ENCODE results near the gene MTHFS. TPM values are rescaled to one million over a fixed set of nuclear protein-coding genes. Genes with fewer than 3 reads are reported as not detected.

Gene MTHFS
- total RNA-seq, 1 experiment from 2014 or later: 66.7 TPM

GRCh38 chr15:79875213-79875612 is 21.6 kb downstream of the MTHFS start:
- TF ChIP-seq CTCF (IDR thresholded peaks at IDR 0.05; ENCODE audit: unreplicated experiment): no peak
- no TSS peak for BruUV-seq (replicated peaks)
- peaks cover 42% of the 10 kb centered on the region for H3K4me1 Mint-ChIP-seq (ENCODE audit: low read depth, unreplicated experiment)
- intact Hi-C loops (cut with micrococcal nuclease; ENCODE audit: unreplicated experiment): loop anchor here (2.0 kb wide), 1 partner anchor 48 kb away; no protein-coding TSS in a partner anchor
- H3K27ac Mint-ChIP-seq (ENCODE audit: unreplicated experiment): peak overlapping the region; percentile 94
- no peak for DNase-seq
- no peaks in the 10 kb centered on the region for H3K27me3 Mint-ChIP-seq (ENCODE audit: unreplicated experiment)
- H3K36me3 Mint-ChIP-seq (ENCODE audit: insufficient read depth, unreplicated experiment): peaks cover 87% of the 10 kb centered on the region
- no peak overlapping the region for H3K4me3 Mint-ChIP-seq (ENCODE audit: low read depth, unreplicated experiment)
- H3K9me3 Mint-ChIP-seq (ENCODE audit: low read depth, unreplicated experiment): peaks cover 19% of the 10 kb centered on the region
- CTCF ChIA-PET: interaction anchor here (2.5 kb wide), 1 partner anchor 11 kb away, joined by 9 read pairs; no protein-coding TSS in a partner anchor

GRCh38 chr15:79874242-79874641 is 22.6 kb downstream of the MTHFS start:
- TF ChIP-seq CTCF (IDR thresholded peaks at IDR 0.05; ENCODE audit: unreplicated experiment): no peak
- Mint-ChIP-seq H3K36me3 (ENCODE audit: insufficient read depth, unreplicated experiment) (peaks cover 78% of the 10 kb centered on the region), H3K4me3 (ENCODE audit: low read depth, unreplicated experiment) (peak overlapping the region; percentile 52), H3K27me3 (ENCODE audit: unreplicated experiment) (no peaks in the 10 kb centered on the region), H3K9me3 (ENCODE audit: low read depth, unreplicated experiment) (peaks cover 14% of the 10 kb centered on the region), H3K4me1 (ENCODE audit: low read depth, unreplicated experiment) (peaks cover 42% of the 10 kb centered on the region), H3K27ac (ENCODE audit: unreplicated experiment) (peak overlapping the region; percentile 94)
- intact Hi-C loops (cut with micrococcal nuclease; ENCODE audit: unreplicated experiment): loop anchor here (1.0 to 2.0 kb wide), 3 partner anchors 22 to 185 kb away; partner anchors contain the start of gene ZFAND6
- no TSS peak for BruUV-seq (replicated peaks)
- CTCF ChIA-PET: interaction anchor here (0.6 to 2.5 kb wide), 5 partner anchors 10 to 534 kb away, joined by 3 to 18 read pairs (median 9); partner anchors contain the start of gene MTHFS
- peak; percentile 88 for DNase-seq

GRCh38 chr15:79872358-79873017 is 24.3 kb downstream of the MTHFS start:
- peak; percentile 64 for DNase-seq
- peaks cover 9% of the 10 kb centered on the region for H3K9me3 Mint-ChIP-seq (ENCODE audit: low read depth, unreplicated experiment)
- H3K36me3 Mint-ChIP-seq (ENCODE audit: insufficient read depth, unreplicated experiment): peaks cover 61% of the 10 kb centered on the region
- H3K27ac Mint-ChIP-seq (ENCODE audit: unreplicated experiment): peak overlapping the region; percentile 89
- CTCF ChIA-PET: interaction anchor here (1.2 to 2.5 kb wide), 3 partner anchors 14 to 25 kb away, joined by 5 to 18 read pairs (median 9); partner anchors contain the start of gene MTHFS
- intact Hi-C loops (cut with micrococcal nuclease; ENCODE audit: unreplicated experiment): no loop called here
- TF ChIP-seq CTCF (IDR thresholded peaks at IDR 0.05; ENCODE audit: unreplicated experiment): no peak
- no peaks in the 10 kb centered on the region for H3K27me3 Mint-ChIP-seq (ENCODE audit: unreplicated experiment)
- peaks cover 57% of the 10 kb centered on the region for H3K4me1 Mint-ChIP-seq (ENCODE audit: low read depth, unreplicated experiment)
- peak overlapping the region; percentile 45 for H3K4me3 Mint-ChIP-seq (ENCODE audit: low read depth, unreplicated experiment)
- BruUV-seq (replicated peaks): no TSS peak

GRCh38 chr15:79868554-79868953 is 28.3 kb downstream of the MTHFS start:
- Mint-ChIP-seq H3K9me3 (ENCODE audit: low read depth, unreplicated experiment) (no peaks in the 10 kb centered on the region), H3K27me3 (ENCODE audit: unreplicated experiment) (no peaks in the 10 kb centered on the region), H3K36me3 (ENCODE audit: insufficient read depth, unreplicated experiment) (peaks cover 22% of the 10 kb centered on the region), H3K27ac (ENCODE audit: unreplicated experiment) (peak overlapping the region; percentile 80), H3K4me3 (ENCODE audit: low read depth, unreplicated experiment) (no peak overlapping the region), H3K4me1 (ENCODE audit: low read depth, unreplicated experiment) (peaks cover 37% of the 10 kb centered on the region)
- no TSS peak for BruUV-seq (replicated peaks)
- DNase-seq: no peak
- intact Hi-C loops (cut with micrococcal nuclease; ENCODE audit: unreplicated experiment): no loop called here
- TF ChIP-seq CTCF (IDR thresholded peaks at IDR 0.05; ENCODE audit: unreplicated experiment): no peak
- CTCF ChIA-PET: interaction anchor here (0.9 to 1.6 kb wide), 2 partner anchors 12 to 15 kb away, joined by 4 to 13 read pairs; no protein-coding TSS in a partner anchor

Measured in Calu3 (cell line).